Hepatocyte (in vitro differentiated cells): ENCODE results near the gene FMNL2. TPM values are rescaled to one million over a fixed set of nuclear protein-coding genes. Genes with fewer than 3 reads are reported as not detected.

ENCODE experiments used
- DNase-seq: peaks from one replicate; pipeline ENCODE4 v3.0.0-alpha.2; 2016; ENCODE audit warnings: low spot score
- H2AFZ ChIP-seq: fragments of 200-600 bp; sonication (generic); 2 replicates; pipeline ENCODE4 v1.6.0; 2016; ENCODE audit warnings: antibody characterized with exemption, mild to moderate bottlenecking
- H3K27ac ChIP-seq: fragments of 200-600 bp; sonication (generic); 2 replicates; pipeline ENCODE4 v1.5.1; 2016; ENCODE audit warnings: mild to moderate bottlenecking
- H3K27me3 ChIP-seq: fragments of 200-600 bp; sonication (generic); 2 replicates; pipeline ENCODE4 v1.6.1; 2016
- H3K36me3 ChIP-seq: fragments of 200-600 bp; sonication (generic); replicated peaks from 2 replicates; pipeline ENCODE4 v1.5.1; 2016; ENCODE audit warnings: low read depth; ENCODE audit not compliant: insufficient read depth
- H3K4me1 ChIP-seq: fragments of 200-600 bp; sonication (generic); 2 replicates; pipeline ENCODE4 v1.5.1; 2016; ENCODE audit warnings: mild to moderate bottlenecking, moderate library complexity; ENCODE audit not compliant: insufficient read depth
- H3K4me2 ChIP-seq: fragments of 200-600 bp; sonication (generic); 2 replicates; pipeline ENCODE4 v1.6.0; 2016
- H3K4me3 ChIP-seq: fragments of 200-600 bp; sonication (generic); 2 replicates; pipeline ENCODE4 v1.5.1; 2016; ENCODE audit warnings: mild to moderate bottlenecking
- H3K79me2 ChIP-seq: fragments of 200-600 bp; sonication (generic); 2 replicates; pipeline ENCODE4 v1.6.0; 2017; ENCODE audit warnings: mild to moderate bottlenecking
- H3K9me2 ChIP-seq: fragments of 200-600 bp; sonication (generic); replicated peaks from 2 replicates; pipeline ENCODE4 v1.6.0; 2017; ENCODE audit warnings: mild to moderate bottlenecking; ENCODE audit not compliant: insufficient read depth
- H3K9me3 ChIP-seq: fragments of 200-600 bp; sonication (generic); 2 replicates; pipeline ENCODE4 v1.5.1; 2016; ENCODE audit warnings: low read depth, mild to moderate bottlenecking
- H4K20me1 ChIP-seq: fragments of 200-600 bp; sonication (generic); 2 replicates; pipeline ENCODE4 v1.6.0; 2016; ENCODE audit warnings: mild to moderate bottlenecking; ENCODE audit not compliant: insufficient read depth, poor library complexity, severe bottlenecking
- CTCF ChIP-seq: fragments of 200-600 bp; sonication (generic); IDR thresholded peaks from 2 replicates; pipeline ENCODE4 v1.5.1; 2016; ENCODE audit warnings: antibody characterized with exemption, mild to moderate bottlenecking; ENCODE audit not compliant: poor library complexity
- EZH2 ChIP-seq: fragments of 200-600 bp; sonication (generic); IDR thresholded peaks from 2 replicates; pipeline ENCODE4 v1.6.1; 2016; ENCODE audit warnings: antibody characterized with exemption, mild to moderate bottlenecking, borderline replicate concordance
- EZH2phosphoT487 ChIP-seq: fragments of 200-600 bp; sonication (generic); IDR thresholded peaks from one replicate; pipeline ENCODE4 v1.6.1; 2018; ENCODE audit warnings: antibody characterized with exemption, mild to moderate bottlenecking, low read depth, moderate library complexity; ENCODE audit not compliant: unreplicated experiment, severe bottlenecking
- WGBS: methylation state at CpG from one replicate; pipeline ENCODE4 v1.1.6; 2016; ENCODE audit warnings: low lambda C conversion rate; ENCODE audit errors: missing lambda C conversion rate; 5-methylcytosine and 5-hydroxymethylcytosine counted together
- polyA plus RNA-seq: library from polyadenylated mRNA; unstranded; fragments of >200 nt; fragmentation: Nextera tagmentation; extraction: Ambion mirVana; gene quantifications from 2 replicates; pipeline ENCODE4 v1.2.1, GENCODE V29; 2016
- total RNA-seq: library from RNA; depleted of rRNA; stranded (reverse); fragments of >200 nt; gene quantifications from 2 replicates; pipeline ENCODE4 v1.2.3, GENCODE V29; 2014

The FMNL2 gene
- total and polyA plus RNA-seq, 2 experiments from 2014 or later = 11.7 to 53.6 TPM

GRCh38 chr2:152452256-152452973, 117.4 kb downstream of the FMNL2 start:
- Histone ChIP-seq H3K27ac (peak overlapping the region; percentile 77), H4K20me1 (no peaks in the 10 kb centered on the region), H3K79me2 (peaks cover 81% of the 10 kb centered on the region), H2AFZ (no peak overlapping the region), H3K27me3 (no peaks in the 10 kb centered on the region), H3K4me3 (no peak overlapping the region), H3K36me3 (no peaks in the 10 kb centered on the region), H3K4me2 (peak overlapping the region; percentile 60), H3K4me1 (peaks cover 11% of the 10 kb centered on the region), H3K9me3 (no peaks in the 10 kb centered on the region), H3K9me2 (no peaks in the 10 kb centered on the region)
- 64% methylated on average over 13 of the region's 13 CpGs for WGBS
- no peak for TF ChIP-seq CTCF
- no peak for TF ChIP-seq EZH2
- no peak for TF ChIP-seq EZH2phosphoT487
- no peak for DNase-seq

DNA sequence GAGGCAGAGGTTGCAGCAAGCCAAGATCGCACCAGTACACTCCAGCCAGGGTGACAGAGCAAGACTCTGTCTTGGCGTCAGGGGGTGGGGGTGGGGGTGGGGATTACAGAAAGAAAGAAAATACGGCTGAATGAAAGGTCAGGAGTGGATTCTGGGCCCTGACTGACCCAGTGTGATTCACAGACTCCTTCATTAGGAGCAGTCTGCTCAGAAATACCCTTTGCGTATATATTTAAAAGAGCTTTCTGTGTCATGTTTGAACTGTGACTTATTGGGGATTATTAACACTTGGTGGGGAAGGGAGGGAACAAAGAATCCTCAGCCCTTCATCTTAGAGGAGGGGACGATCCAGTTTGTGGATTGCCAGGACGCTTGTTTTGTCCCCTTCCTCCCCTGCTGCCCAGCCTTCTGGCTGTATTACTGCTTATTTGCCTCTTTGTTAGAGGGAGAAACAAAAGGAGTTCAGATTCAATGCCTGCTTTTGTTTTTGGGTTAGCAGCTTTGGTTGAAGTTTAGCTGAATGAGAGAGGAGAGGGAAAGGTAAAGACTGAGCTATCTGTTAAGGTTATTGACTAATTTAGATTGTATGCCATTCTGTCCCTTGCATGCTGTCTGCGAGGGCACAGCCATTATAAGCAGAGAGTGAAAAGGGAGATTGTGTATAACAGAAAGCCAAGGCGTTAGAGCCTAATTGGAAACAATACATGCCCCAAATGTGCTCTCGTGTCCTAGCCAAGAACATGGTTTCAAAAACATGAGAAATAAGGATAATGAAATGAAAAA, 118.3 kb downstream of the FMNL2 start:
- peaks cover 78% of the 10 kb centered on the region for H3K79me2 ChIP-seq
- H3K27ac ChIP-seq = peak overlapping the region; percentile 77
- H2AFZ ChIP-seq = peak overlapping the region; percentile 3
- no peak for DNase-seq
- no peaks in the 10 kb centered on the region for H3K9me3 ChIP-seq
- no peak overlapping the region for H3K4me3 ChIP-seq
- H3K9me2 ChIP-seq = no peaks in the 10 kb centered on the region
- H4K20me1 ChIP-seq = no peaks in the 10 kb centered on the region
- no peak for TF ChIP-seq CTCF
- TF ChIP-seq EZH2phosphoT487 = no peak
- TF ChIP-seq EZH2 = no peak
- no peaks in the 10 kb centered on the region for H3K27me3 ChIP-seq
- H3K4me2 ChIP-seq = peak overlapping the region; percentile 60
- H3K4me1 ChIP-seq = peaks cover 9% of the 10 kb centered on the region
- 56% methylated on average over 9 of the region's 9 CpGs for WGBS
- no peaks in the 10 kb centered on the region for H3K36me3 ChIP-seq

- 100% methylated on average over 1 of the region's 1 CpG for WGBS
- no peaks in the 10 kb centered on the region for H3K36me3 ChIP-seq
- no peak for DNase-seq
- H3K4me3 ChIP-seq = no peak overlapping the region
- H4K20me1 ChIP-seq = no peaks in the 10 kb centered on the region
- H3K4me2 ChIP-seq = no peak overlapping the region
- H3K4me1 ChIP-seq = peaks cover under 1% of the 10 kb centered on the region
- H3K9me3 ChIP-seq = no peaks in the 10 kb centered on the region
- H3K27me3 ChIP-seq = no peaks in the 10 kb centered on the region
- no peak for TF ChIP-seq EZH2phosphoT487
- no peak for TF ChIP-seq EZH2
- TF ChIP-seq CTCF = no peak
- H3K9me2 ChIP-seq = no peaks in the 10 kb centered on the region
- no peak overlapping the region for H2AFZ ChIP-seq
- H3K79me2 ChIP-seq = peaks cover 75% of the 10 kb centered on the region
- H3K27ac ChIP-seq = no peak overlapping the region
These were observed 119.4 kb downstream of the FMNL2 start for GRCh38 chr2:152454371-152454770.
